Measurements from ENCODE around the gene CCND1.

CCND1 gene

GRCh38 chr11:69695581-69695980 is 54.6 kb downstream of the CCND1 start:
- no peak for TF ChIP-seq POLR2AphosphoS5 (IDR thresholded peaks at IDR 0.05; ENCODE audit: low read depth, low read length)
- no peak for TF ChIP-seq REST (IDR thresholded peaks at IDR 0.05; ENCODE audit: insufficient read depth in 1 of 2, low read depth in 2 of 2, low read length in 2 of 2)
- TF ChIP-seq TAF1 (IDR thresholded peaks at IDR 0.05; ENCODE audit: borderline replicate concordance, insufficient read depth, low read length) = no peak
- no peak for TF ChIP-seq SIN3A (IDR thresholded peaks at IDR 0.05; ENCODE audit: borderline replicate concordance, insufficient read depth, low read length)
- TF ChIP-seq FOXP2 (optimal IDR thresholded peaks at IDR 0.05; ENCODE audit: borderline replicate concordance, extremely low read depth, extremely low read length, insufficient read depth) = no peak

DNA sequence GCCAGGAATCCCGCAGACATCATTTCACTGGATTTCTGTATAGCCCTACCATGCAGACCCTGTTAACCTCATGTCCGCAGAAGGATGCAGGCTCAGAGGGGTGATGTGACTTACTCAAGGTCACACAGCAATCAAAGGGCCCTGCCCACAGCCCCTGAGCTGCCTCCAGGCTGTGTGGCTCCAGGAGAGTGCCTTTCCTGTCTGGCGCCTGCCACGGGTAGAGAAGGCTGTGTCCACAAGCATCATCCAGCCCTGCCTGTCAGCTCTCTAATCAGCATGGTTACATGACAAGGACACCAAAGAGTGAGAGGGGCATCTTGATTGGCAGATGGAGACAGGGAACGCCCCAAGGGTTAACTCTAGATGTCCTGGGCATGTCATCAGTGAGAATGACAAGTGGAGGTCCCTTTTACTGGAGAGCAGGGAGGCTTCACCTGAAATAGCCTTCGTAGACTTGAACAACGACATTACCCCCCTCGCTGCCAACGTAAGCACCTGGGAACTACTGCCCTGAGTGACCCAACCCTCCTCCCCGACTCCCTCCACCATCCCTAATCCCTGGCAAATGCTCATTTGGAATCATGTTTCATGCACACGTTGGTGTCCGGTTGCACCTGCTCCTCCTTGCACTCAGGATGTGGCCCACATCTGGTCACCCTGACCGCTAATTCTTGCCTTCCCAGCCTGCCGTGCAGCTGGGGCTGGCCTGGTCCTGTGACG is 56.0 kb downstream of the CCND1 start:
- TF ChIP-seq FOXP2 (optimal IDR thresholded peaks at IDR 0.05; ENCODE audit: borderline replicate concordance, extremely low read depth, extremely low read length, insufficient read depth) (no peak), TAF1 (IDR thresholded peaks at IDR 0.05; ENCODE audit: borderline replicate concordance, insufficient read depth, low read length) (no peak), POLR2AphosphoS5 (IDR thresholded peaks at IDR 0.05; ENCODE audit: low read depth, low read length) (no peak), REST (IDR thresholded peaks at IDR 0.05; ENCODE audit: insufficient read depth in 1 of 2, low read depth in 2 of 2, low read length in 2 of 2) (no peak), SIN3A (IDR thresholded peaks at IDR 0.05; ENCODE audit: borderline replicate concordance, insufficient read depth, low read length) (no peak)

DNA sequence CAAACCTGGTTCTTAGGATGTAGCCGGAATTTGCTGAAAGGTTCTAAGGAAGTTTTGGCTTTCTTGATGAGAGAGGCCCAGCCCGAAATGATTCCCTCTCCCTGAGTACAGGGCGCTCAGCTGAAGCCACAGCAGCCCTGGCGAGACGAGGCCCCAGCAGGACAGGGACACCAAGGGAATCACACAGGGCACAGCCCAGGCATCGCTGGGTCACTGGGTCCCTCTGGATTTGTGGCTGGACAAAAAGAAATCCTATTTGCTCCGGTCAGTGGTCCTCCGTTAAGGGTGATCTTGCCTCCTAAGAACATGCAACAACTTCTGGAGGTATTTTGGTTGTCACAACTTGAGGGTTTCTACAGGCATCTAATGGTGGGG is 56.5 kb downstream of the CCND1 start:
- TF ChIP-seq REST (IDR thresholded peaks at IDR 0.05; ENCODE audit: insufficient read depth in 1 of 2, low read depth in 2 of 2, low read length in 2 of 2) (no peak), SIN3A (IDR thresholded peaks at IDR 0.05; ENCODE audit: borderline replicate concordance, insufficient read depth, low read length) (no peak), TAF1 (IDR thresholded peaks at IDR 0.05; ENCODE audit: borderline replicate concordance, insufficient read depth, low read length) (no peak), FOXP2 (optimal IDR thresholded peaks at IDR 0.05; ENCODE audit: borderline replicate concordance, extremely low read depth, extremely low read length, insufficient read depth) (no peak), POLR2AphosphoS5 (IDR thresholded peaks at IDR 0.05; ENCODE audit: low read depth, low read length) (no peak)

DNA sequence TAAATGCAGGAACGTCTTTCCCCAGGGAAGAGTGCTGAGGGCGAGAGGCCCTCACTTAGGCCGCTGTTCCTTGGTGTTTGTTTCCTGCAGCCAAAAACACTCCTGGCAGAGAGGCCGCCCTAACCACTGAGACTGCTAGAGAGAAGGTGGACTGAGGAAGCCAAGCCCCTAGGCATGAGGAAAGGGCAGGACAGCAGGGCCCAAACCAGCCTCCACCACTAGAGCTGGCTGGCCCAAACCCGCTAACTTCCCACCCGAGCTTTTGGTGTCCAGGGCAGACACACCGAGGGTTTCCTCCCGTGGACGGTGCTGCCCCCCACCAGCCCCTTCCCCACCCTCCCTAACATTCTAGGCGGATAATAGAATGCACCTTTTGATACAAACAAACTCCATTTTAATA is 56.9 kb downstream of the CCND1 start:
- no peak for TF ChIP-seq FOXP2 (optimal IDR thresholded peaks at IDR 0.05; ENCODE audit: borderline replicate concordance, extremely low read depth, extremely low read length, insufficient read depth)
- TF ChIP-seq REST (IDR thresholded peaks at IDR 0.05; ENCODE audit: insufficient read depth in 1 of 2, low read depth in 2 of 2, low read length in 2 of 2) = no peak
- no peak for TF ChIP-seq SIN3A (IDR thresholded peaks at IDR 0.05; ENCODE audit: borderline replicate concordance, insufficient read depth, low read length)
- TF ChIP-seq POLR2AphosphoS5 (IDR thresholded peaks at IDR 0.05; ENCODE audit: low read depth, low read length) = no peak
- no peak for TF ChIP-seq TAF1 (IDR thresholded peaks at IDR 0.05; ENCODE audit: borderline replicate concordance, insufficient read depth, low read length)

Data from PFSK-1 (cell line).